ENCODE measurements around the gene GALE.

Gene GALE

DNA sequence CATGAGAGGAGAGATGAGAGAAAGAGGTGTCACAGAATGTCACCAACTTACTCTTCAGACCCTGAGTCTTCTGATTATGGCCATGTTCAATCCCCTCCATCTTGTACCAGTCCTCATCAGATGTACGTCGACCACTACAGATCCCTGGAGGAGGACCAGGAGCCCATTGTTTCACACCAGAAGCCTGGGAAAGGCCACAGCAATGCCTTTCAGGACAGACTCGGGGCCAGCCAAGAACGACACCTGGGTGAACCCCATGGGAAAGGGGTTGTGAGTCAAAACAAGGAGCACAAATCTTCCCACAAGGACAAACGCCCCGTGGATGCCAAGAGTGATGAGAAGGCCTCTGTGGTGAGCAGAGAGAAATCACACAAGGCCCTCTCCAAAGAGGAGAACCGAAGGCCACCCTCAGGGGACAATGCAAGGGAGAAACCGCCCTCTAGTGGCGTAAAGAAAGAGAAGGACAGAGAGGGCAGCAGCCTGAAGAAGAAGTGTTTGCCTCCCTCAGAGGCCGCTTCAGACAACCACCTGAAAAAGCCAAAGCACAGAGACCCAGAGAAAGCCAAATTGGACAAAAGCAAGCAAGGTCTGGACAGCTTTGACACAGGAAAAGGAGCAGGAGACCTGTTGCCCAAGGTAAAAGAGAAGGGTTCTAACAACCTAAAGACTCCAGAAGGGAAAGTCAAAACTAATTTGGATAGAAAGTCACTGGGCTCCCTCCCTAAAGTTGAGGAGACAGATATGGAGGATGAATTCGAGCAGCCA, 49.3 kb downstream of the GALE start:
- DNase-seq (ENCODE audit: low spot score) = peak; percentile 40

DNA sequence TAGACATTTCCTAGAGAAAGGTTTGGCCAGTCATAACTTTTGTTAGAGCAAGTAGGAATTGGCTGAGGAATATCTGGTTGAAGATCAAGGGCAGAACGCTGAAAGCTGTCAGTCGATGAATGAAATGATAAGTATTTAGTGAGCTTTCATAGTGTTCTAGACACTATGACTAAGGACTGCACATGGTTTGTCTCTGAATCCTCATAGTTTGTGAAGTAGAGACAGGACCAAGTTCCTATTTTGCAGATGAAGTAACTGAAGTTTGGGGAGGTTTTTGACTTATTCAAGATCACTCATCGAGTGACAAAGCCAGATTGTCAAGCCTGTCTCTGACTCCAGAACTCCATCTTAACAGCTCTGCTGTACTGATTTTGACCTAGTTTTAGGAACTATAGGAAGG, 52.5 kb downstream of the GALE start:
- DNase-seq (ENCODE audit: low spot score) = no peak
